MV-4-11 (cell line): Measurements from ENCODE around the gene MRPL17.

Experiments used
- DNase-seq: peaks from one replicate; lab custom pipeline; 2025; lab: John Stamatoyannopoulos, UW

The MRPL17 gene

DNA sequence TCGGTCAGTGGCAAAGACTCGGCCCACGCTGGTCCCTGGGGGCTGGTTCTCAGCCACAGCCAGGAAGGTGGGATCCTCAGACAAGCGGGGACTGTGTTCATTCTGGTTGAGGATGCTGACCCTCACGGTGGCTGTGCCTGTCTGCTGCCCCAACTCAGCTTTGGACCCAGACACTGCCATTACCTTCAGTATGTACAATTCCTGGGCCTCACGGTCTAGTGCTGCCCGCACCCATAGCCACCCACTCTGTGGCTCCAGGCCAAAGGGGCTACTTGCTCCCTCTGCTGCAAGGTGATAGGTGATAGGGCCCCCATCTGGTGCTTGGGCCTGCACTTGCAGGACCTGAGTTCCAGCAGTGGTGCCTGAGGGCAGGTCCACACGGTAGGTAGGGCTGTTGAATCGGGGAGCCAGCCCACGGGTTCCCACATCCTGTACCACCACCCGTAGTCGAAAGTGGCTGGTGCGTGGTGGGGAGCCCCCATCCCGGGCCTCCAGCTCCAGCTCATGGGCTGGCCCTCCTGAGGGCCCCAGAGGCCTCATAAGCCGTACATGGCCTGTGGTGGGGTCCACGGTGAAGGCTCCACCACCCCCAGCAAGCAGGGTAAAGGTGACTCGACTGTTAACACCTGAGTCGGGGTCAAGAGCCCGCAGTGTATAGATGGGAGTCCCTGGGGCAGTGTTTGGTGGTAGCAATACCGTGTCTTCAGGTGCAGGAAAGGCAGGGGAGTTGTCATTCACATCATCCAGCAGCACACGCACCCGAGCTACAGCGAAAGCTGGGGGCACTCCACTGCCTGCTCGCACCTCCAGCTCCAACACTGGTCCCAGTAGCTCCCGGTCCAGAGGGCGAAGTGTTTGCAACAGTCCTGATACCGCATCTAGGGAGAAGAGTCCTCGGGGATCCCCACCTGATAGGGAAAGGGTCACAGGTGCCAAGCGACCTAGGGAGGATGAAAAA is 50.7 kb downstream of the MRPL17 start:
- no peak for DNase-seq

DNA sequence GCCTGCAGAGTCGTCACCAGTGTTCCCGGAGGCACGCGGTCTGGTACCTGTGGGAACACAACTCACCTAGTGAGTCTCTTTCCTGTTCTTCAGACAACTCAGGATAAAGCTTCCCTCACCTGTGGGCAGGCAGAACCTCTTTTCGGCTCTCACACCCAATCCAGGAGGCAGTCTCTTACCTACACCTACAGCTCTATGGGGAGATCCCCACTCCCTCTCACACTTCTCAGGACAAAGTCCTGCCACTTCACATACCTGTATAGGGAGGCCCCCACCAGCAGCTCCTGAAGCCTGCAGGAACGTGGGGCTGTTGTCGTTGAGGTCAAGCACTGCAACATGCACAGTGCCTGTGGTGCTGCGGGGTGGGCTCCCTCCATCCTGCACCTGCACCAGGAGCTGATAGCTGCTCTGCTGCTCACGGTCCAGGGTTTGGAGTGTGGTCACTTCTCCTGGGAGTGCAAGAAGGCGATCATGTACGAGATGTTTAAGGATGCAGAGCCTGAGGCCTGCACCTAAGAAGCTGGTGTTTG is 51.7 kb downstream of the MRPL17 start:
- DNase-seq: no peak

DNA sequence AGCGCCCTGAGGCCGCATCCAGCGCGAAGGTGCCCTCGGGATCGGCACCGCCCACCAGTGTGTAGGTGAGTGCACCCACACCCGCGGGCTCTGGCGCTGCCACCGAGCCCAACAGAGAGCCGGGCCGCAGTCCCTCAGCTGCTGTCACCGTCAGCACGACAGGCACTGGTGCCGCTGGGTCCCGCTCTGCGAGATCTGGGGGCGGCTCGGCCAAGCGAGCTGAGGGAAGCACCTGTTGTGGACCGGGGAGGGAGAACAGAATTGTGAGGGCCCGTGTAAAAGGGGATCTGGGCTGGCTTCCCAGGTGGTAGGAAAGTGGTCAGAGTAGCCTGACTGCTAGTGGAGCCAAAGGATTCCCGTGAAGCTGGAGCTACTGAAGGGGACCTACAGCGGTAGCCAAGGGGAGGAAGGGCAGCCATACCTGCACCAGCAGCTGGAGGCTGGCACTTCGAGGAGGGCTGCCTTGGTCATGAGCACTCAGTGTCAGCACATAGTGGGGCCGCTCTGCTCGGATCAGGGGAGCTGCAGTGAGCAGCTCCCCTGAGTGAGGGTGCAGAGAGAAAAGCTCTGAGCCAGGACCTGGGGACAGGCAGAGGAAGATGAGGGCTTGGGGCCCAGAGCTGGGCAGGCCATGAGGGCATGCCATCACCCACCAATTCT is 52.4 kb downstream of the MRPL17 start:
- DNase-seq: no peak
